HG03095 (cell line): ENCODE results near the gene RGS3.

Experiments used
- ATAC-seq: cut with Tn5 transposase; IDR thresholded peaks from one replicate; pipeline ENCODE4 v1.9.1; 2021; ENCODE audit warnings: moderate library complexity; ENCODE audit not compliant: unreplicated experiment

The RGS3 gene

DNA sequence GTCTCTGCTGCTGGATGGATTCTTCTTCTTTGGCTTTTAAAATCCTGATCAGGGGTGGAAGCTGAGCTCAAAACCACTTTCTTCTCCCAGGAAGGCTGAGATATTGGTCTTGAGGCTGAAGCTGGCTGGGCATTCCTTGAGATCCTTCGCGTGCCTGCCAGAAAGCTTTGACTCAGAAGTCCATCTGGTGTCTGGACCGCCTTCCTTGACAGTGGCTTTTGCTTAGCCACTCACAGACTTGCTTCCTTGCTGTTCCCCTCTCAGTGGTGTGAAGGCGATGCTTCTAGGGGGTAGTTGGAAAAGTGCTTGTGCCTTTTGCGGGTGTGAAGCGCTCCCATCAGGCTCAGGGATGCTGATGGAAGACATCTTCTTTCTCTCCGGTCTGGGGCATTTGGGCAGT is 45.9 kb downstream of the RGS3 start:
- ATAC-seq = no peak

DNA sequence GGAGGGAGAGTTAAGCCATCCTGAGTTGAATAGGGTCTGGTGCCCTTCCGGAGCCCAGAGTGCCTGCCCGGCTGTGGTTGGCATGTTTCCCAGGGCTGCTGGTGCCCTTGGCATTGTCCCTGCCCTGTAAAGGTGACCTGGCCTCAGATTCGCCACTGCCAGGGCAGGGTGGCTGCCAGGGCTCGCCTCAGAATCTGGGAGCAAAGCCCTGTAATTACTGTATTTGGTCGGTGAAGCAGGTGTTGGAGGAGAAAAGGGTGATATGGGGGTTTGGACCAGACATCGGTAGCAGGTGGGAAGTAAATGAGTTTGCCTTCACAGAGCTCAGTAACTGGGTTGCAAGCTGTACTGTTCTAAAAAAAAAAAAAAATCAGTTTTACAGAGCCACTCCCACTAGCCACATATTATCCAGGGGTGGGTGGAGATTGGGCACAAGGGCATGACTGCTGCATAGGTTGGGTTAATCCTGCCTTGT is 47.6 kb downstream of the RGS3 start:
- no peak for ATAC-seq

DNA sequence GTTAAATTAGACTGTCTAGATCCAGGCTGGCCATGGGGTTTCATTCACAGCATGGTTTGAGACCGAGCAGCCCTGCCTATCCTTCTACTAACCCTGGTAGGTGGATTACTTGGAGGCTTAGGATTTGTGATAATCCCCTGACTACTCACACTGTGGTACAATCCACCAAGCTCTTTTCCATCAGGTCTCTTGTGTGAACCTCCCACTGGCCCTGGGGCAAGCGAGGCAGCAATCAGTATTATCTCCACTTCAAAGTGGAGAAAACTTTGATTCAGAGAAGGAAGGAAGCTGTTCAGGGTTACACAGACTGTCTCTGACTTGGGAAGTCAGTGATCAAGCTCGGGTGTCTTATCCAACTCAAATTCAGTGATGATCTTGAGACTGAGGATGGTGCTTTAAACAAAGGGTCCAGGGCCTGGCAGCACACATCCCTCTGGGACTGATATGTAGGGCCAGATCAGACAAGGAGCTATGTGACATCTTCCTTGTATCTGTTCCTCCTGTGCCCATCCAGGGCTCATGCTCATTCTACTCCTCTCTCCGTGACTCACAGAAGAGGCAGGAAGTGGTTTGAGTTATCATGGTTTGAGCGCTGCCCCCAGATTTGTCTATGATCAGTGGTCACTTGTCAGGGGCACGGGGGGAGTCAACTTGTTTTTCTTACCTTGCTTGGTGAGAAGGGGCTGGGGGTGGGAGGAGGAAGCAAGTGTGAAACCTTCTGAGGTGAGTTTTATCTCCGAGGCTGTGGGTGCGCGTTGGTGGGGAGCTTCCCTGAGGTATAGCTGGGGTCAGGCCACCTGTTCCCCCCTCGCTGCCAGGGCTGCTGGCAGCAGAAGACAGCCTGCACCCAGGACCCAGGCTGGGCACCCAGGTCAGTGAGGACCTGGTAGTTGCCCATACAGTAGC is 48.6 kb downstream of the RGS3 start:
- peak; percentile 43 for ATAC-seq

DNA sequence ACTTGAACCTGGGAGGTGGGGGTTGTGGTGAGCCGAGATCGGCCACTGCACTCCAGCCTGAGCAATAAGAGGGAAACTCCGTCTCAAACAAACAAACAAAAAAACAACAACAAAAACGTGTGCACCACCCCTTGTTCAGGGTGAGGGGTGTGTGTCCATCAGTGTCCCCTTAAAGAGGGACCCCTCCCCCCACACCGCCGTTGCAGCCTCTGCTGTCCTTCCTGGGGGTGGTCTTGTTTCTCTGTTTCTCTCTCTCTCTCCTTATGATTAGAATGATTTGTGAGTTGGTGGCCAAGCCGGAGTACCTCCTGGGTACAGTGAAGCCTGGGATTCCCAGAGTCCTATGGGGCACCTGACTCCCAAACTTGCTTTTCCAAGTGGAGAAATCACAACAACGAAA is 49.6 kb downstream of the RGS3 start:
- no peak for ATAC-seq

DNA sequence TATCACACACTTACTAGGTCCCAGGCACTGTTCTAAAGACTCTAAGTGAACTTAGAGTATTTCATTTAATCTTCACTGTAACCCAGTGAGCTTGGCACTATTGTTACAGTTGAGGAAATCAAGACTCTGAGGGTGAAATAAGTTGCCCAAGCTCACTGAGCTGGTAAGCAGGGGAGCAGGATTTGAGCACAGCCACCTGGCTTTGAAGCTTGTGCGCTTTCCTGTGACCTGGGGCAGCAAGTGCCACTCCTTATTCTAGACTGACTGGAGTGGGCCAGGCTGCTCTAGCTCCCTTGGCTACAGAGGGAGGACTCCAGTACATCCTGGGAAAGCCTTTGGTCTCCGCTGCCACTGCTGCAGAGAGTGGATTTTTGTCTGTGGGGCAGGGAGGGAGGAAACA is 50.0 kb downstream of the RGS3 start:
- no peak for ATAC-seq

DNA sequence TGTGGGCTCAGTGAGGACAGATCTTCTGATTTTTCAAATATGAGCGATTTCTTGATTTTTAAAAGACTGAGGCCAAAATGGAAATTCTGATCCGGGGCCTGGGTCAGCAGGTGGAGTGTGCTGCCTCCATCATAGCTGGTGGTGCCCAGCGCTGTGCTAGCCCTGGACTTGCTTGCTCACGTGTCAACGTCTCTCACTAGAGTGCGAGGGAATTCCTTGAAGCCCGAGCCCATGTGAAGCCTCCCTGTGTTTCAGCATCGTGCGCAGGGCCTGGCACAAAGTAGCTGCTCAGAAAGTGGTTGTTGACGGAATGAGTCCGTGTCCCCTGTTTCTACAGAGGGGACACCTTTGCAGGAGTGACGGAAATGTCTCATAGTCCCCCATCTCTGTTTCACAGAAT is 50.5 kb downstream of the RGS3 start:
- no peak for ATAC-seq

DNA sequence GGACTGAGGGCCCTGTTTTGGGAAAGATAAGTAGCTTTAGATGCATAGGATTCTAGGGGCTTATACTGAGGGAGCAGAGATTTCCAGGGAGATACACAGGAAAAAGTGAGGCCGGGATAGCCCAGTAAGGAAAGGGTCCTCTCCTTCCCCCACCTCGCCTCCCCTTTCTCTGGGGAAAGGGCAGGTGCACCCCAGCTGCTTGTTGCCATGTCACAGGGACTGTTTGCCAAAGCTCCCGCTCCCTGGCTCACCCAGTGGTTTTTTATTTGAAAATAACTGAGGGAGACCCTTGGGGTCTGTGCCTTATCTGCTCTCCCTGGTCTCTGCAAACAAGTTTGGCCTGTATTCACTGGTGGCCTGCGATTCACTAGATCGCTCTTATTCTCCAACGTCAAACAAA is 51.2 kb downstream of the RGS3 start:
- no peak for ATAC-seq

DNA sequence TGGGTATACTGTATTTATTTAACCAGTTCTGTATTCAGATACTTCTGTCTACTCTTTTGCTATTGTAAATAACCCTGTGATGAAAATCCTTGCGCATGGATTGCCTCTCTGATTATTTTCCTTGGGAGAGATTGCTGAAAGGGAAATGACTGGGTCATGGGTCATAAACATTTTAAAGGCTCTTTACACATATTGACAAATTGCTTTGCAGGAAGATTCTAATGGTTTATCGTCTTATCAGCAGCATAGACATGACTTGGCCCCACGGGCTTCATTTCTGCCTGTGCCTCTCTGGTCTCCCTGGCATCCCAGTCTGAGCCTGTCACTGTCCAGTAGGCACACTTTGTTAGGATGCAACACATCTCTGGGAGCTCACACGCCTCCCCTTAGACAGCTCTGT is 52.3 kb downstream of the RGS3 start:
- no peak for ATAC-seq

DNA sequence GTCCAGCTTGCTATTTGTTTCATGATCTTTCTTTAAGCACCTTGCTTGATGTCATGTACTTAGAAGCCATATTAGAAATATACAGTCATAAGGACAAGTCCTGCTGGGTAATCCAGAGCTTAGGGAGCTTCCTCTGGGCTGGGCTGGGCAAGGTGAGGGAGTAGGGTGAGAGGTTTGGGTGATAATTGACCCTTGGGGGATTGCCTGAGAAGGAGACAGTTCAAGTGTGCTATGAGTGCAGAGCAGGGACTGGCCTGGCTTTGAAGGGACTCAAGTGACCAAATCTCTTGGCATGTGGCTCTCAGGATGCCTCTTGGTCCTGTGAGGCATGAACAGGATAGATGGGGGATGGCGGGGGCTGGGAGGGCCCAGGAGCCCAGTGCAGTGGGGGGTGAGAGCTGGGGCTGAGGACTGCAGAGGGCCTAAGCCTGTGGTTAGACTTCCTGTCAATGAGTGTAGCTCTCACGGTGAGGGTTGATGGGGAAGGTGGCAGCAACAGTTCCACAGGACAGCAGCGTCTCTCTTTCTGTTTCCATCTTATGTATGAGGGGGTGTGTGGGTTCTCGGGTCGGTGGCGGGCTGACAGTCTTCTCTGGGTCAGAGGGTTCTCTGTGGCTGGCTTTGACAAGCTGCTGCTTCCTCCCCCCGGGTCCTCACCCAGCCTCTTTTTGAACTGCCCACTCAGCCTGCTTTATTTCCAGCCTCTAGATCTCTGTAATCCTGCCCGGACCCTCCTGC is 53.5 kb downstream of the RGS3 start:
- ATAC-seq = peak; percentile 86

DNA sequence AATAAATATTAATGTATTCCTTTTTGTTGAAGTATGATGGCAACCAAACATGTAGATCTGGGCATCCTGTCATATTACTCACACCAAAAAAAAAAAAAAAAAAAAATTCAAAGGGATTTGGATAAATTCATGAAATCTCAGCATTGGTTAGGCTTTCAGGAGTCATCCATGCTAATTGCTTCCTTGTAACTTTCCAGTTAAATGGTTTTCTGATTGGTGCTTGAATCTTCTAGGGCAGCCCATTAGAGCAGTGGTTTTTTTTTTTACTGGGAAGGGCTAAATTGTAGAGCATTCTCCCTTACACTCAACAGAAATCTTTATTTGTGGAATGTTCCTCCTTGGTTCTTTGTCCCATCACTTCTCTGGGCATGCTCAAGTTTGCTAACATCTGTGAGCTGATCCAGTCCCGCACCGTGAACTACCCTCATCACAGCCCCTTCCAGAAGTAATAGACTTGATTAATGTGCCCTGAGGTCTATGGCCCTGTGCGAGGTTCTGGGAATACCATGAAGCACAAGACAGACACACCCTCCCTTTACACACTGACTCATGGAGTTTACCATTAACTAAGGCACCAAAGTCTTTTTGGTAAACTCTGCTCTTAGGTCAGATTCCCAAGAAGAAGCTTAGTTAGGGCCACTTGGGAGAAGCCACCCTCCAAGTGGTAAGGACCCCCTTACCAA is 56.0 kb downstream of the RGS3 start:
- no peak for ATAC-seq

DNA sequence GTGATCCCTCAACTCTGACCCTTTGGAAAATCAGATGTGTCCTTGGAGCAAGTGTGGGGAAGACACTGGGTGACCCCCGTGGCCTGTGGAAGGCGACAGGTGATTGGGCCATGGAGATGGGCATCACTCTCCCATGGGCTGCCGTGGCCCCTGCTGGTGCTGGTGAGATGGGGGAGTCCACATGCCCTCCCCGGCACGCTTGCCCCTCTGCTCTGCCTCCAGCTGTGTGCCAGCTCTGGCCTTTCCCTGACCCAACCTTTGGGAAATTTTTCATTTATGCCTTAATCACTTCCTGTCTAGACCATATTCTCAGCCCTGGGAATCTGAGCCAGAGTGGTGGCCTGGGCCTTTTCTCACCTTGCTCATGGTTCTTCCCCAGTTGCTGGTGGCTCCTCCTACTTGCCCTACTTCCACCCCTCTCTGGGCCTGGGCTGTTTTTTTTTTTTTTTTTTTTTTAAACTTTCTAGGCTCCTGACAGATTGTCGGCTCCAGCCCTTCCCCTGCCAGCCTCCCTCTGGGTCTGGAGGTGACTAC is 56.6 kb downstream of the RGS3 start:
- no peak for ATAC-seq

DNA sequence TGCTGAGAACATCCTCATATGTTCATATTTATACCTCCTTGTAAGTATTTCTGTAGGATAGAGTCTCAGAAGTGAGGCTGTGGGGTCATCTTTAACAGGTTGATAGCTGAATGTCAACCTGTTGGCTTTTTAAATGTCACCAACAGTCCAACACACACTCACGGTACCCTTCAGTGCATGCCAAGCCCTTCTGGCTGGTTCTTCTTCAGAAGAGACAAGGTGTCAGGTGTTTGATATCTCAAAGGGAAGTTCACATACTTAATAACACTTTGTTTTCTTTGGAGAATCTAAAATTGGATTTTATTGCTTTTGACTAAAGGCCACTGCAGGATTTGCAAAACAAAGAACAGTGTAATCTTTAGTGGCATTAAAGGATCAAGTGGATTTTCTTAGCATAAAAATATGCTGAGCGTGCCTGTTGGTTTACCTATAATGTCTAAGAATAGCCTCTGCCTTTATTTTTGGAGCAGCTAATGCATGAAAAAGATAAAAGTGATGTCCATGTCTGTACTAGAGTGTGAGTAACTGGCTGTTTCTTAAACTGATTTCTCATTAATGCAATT is 58.2 kb downstream of the RGS3 start:
- no peak for ATAC-seq

DNA sequence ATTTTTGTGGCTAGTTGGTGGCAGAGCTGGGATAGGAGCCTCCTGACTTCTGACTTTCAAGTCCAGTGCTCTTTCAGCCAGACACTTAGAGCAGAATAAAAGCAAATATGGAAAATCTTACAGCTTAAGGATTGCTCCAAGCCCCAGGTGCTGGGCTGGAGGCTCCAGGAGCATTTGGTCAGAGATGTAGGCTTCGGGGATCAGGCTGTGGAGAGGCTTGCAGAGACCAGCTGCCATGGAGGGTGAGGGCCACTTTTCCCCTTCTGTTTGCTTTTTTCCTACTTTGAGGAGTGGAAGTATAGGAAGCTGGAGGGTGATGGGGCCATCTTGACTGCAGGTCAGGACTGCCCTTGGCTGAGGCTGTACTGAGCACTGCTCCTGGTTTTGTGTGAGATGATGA is 58.9 kb downstream of the RGS3 start:
- ATAC-seq = no peak

DNA sequence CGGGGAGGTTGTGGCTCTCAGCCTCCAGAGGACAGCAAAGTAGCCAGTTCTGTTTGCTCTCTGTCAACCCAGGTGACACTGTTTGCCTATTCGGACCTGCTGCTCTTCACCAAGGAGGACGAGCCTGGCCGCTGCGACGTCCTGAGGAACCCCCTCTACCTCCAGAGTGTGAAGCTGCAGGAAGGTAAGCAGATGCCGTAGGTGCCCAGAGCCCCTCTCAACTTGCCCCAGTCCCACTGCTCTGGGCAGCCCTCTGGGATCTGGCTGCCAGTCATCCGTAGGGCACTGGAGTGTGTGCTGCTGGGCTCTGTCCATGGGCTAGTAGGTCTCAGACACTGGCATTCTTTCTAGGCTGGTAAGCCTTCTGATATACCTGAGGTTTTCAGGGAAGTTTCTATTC is 59.3 kb downstream of the RGS3 start:
- ATAC-seq = no peak

DNA sequence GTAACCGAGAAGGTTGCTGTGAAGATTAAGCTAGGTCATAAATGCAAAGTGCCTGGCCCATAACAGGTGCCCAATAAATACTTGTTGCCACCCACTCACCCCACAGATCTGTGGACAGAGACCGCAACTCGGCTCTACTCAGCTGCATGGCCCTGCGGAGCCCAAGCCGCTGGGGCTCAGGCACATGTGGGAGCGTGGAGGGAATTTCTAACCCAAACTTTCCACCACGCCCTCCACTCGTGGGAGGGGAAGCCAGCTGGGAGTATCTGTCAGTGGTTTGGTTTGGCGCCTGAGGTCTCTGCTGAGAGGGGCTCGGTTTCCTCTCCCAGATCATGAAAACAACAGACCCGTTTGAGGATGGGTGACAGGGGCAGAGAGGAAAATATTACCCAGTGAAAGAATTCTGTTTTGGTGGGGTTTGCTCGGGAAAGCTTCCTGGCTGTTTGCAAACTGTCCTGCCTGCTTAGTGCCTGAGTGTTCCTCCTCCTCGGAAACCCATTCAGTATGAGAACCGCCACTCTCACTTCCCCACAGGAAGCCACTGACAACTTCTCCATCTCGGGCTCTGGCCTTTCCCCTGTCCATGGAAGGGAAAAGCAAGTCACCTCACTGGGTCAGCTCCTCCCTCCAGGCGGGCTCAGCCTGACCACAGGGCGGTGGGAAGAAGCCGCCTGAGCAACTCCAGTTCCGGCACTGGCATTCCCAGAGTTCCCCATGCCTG is 60.1 kb downstream of the RGS3 start:
- peak; percentile 76 for ATAC-seq

DNA sequence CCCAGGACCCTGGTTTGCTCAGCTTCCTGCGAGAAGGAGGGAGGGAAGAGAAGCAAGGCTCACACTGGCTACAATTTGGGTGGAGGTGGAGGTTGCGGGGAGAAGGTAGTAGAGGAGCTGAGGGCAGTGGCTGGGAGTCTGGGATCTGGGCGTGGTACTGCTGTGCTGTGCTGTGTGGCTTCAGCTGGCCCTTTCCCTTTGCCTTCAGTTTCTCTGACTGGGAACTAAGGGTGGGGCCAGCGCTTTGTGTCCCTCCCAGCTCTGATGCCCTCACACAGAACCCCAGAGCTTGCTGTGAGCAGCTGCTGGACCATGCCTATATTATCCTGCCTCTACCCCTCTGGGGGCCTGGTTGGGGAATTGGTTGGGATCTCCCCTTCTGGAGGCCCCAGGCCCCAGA is 60.9 kb downstream of the RGS3 start:
- ATAC-seq = no peak

DNA sequence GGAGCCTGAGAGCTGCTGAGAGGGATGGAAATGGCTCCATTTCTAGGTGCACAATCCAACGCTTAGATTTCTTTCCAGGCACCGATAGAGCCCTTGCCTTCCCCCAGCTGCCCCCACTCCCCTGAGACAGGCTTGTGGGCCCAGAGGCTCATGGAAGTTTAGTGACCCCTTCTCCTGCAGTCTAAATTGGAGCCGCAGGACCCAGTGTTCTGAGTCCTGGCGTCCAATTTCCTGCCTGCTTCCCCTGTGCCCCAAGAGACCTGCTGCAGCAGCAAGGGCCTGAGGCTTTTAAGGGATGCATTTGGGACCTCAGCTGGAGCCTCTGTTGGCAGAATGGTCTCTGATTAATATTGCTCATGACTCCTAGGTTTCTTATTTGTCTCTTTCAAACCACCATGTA is 61.7 kb downstream of the RGS3 start:
- no peak for ATAC-seq

DNA sequence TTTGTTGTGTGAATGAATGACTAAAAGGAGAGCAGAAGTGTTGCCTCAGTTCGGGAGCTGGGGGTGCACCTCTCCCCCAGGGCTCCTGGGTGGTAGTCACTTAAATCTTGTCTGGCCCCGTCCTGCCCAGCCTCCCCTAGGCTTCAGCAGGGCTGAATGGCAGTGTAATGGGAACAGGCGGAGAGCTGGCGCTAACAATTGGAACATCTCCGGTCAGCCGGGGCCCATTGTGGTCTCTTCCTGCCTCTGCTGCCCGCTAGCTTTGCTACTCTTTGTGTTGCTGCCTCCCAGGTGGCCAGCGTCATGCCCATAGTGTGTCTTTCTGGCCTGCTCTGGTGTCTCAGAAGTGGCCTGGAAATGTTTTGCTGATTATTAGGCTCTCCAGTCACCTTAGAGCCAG is 62.3 kb downstream of the RGS3 start:
- ATAC-seq = no peak

DNA sequence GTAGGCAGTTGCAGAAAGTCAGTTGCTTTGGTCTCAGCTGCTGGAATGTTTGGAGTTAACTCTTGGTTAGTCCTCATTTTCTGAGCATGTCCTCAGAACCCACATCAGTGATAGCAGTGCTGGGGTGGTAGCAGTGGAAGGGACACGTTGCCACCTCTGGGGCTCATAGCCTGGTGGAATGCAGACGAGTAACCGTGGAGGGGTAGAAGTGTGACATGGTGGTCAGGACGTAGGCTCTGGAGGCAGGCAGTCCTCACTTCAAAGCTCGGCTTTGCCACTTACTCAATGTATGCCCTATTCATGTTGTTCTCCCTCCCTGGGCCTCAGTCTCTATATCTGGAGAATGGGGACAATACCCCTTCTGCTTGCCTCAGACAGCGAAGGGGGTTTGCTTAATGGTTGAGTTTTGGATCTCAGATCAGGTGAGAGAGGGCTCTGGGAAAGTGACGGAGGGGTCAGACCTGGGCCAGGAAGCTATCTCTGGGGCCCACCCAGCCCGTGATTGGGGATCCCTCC is 62.8 kb downstream of the RGS3 start:
- ATAC-seq = no peak

DNA sequence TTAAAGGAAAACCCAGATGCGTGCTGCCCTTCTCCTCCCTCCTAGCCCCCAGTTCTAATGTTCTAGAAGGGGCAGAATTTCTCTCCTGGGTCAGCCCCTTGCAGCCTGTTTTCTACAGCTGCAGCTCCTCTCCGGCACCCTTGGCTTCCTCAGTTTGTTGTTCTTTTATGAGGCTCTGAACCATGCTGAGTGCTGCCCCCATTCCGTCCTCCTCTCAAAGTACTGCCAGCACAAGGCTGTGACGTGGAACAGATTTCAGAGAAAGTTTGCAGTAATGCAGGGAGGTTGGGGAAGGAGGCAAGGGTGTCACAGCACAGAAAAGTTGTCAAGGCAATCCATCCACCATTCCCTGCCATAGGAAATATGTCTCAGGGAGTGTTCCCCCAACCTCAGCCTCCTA is 63.3 kb downstream of the RGS3 start:
- ATAC-seq = no peak
